B cell (primary cell): Measurements from ENCODE around the gene ZNF333. TPM values are rescaled to one million over a fixed set of nuclear protein-coding genes. Genes with fewer than 3 reads are reported as not detected.
"Not testable (repeated sequence)": the region's sequence is repeated elsewhere in the genome, so short reads cannot be mapped to it uniquely, and the experiment has no call there.

ENCODE experiments used
- ATAC-seq: fragments of 200-7000 bp; cut with Tn5 transposase; one replicate; pipeline ENCODE4 v1.10.0; 2021; ENCODE audit warnings: low read depth, mild to moderate bottlenecking, moderate number of reproducible peaks, moderate library complexity
- CTCF ChIA-PET: fragments of 350-600 bp; sonication (Branson Sonifier 250); formaldehyde crosslinking; loops from one replicate; lab custom pipeline; 2021; ENCODE audit warnings: antibody characterized with exemption, inconsistent platforms; lab: Charles Lee
- POLR2A ChIA-PET: fragments of 350-600 bp; sonication (Branson Sonifier 250); formaldehyde crosslinking; loops from one replicate; lab custom pipeline; 2021; ENCODE audit warnings: antibody characterized with exemption; lab: Charles Lee
- DNase-seq: peaks from one replicate; pipeline ENCODE4 v3.0.0; 2013
- H2AFZ ChIP-seq: 2 replicates; pipeline ENCODE4 v1.6.1; 2012; ENCODE audit warnings: mild to moderate bottlenecking, low read depth, low read length; ENCODE audit not compliant: insufficient read depth, poor library complexity, severe bottlenecking
- H3K27ac ChIP-seq, 2 donors: 1 replicate in 1 of 2; 2 replicates in 1 of 2; pipeline ENCODE4 v1.5.1; 2012 to 2013; ENCODE audit warnings: low read length in 2 of 2, mild to moderate bottlenecking in 2 of 2, moderate library complexity in 1 of 2
- H3K27me3 ChIP-seq, 4 experiments: fragments of 200-600 bp in 1 of 4; sonication (generic) in 1 of 4; replicated peaks in 1 of 4; 1 replicate in 2 of 4; 2 replicates in 2 of 4; pipeline versions ENCODE4 v1.6.1 to v1.7.0; 2013 to 2016; ENCODE audit warnings: low read length in 3 of 4, mild to moderate bottlenecking in 2 of 4, mixed read lengths in 1 of 4, moderate library complexity in 1 of 4; ENCODE audit not compliant: insufficient read depth in 4 of 4, control insufficient read depth in 3 of 4; ENCODE audit errors: control extremely low read depth in 1 of 4
- H3K36me3 ChIP-seq, 2 experiments: replicated peaks in 1 of 2; 1 replicate in 1 of 2; 2 replicates in 1 of 2; pipeline versions ENCODE4 v1.6.1 to v1.7.1; 2013; ENCODE audit warnings: low read length in 1 of 2; ENCODE audit not compliant: insufficient read depth in 2 of 2, control insufficient read depth in 1 of 2; ENCODE audit errors: control extremely low read depth in 1 of 2, extremely low read depth in 1 of 2
- H3K4me1 ChIP-seq, 2 donors: fragments of 200-600 bp in 1 of 2; sonication (generic) in 1 of 2; 1 replicate in 1 of 2; 2 replicates in 1 of 2; pipeline versions ENCODE4 v1.5.1 to v1.6.1; 2013 to 2017; ENCODE audit warnings: low read length in 2 of 2; ENCODE audit not compliant: control insufficient read depth in 2 of 2, insufficient read depth in 2 of 2
- H3K4me2 ChIP-seq: replicated peaks from 2 replicates; pipeline ENCODE3; 2012; ENCODE audit warnings: mild to moderate bottlenecking, low read depth, low read length; ENCODE audit not compliant: poor library complexity, severe bottlenecking
- H3K4me3 ChIP-seq, 5 experiments: fragments of 200-600 bp in 1 of 5; sonication (generic) in 1 of 5; 1 replicate in 3 of 5; 2 replicates in 2 of 5; pipeline versions ENCODE4 v1.5.1 to v1.7.0; 2011 to 2016; ENCODE audit warnings: low read length in 4 of 5, mild to moderate bottlenecking in 4 of 5, low read depth in 2 of 5, control low read depth in 1 of 5, moderate library complexity in 1 of 5; ENCODE audit not compliant: insufficient read depth in 1 of 5; ENCODE audit errors: control extremely low read depth in 1 of 5, extremely low read depth in 1 of 5
- H3K79me2 ChIP-seq: fragments of 200-600 bp; sonication (generic); one replicate; pipeline ENCODE4 v1.6.0; 2016; ENCODE audit warnings: low read length; ENCODE audit not compliant: control insufficient read depth, insufficient read depth
- H3K9ac ChIP-seq: fragments of 200-600 bp; sonication (generic); 2 replicates; pipeline ENCODE4 v1.6.1; 2017; ENCODE audit warnings: mild to moderate bottlenecking, low read length, moderate library complexity
- H3K9me3 ChIP-seq, 3 donors: one replicate each; pipeline versions ENCODE4 v1.6.1 to v1.7.1; 2013; ENCODE audit warnings: low read length in 2 of 3; ENCODE audit not compliant: control insufficient read depth in 2 of 3, insufficient read depth in 1 of 3; ENCODE audit errors: control extremely low read depth in 1 of 3
- H4K20me1 ChIP-seq: 2 replicates; pipeline ENCODE4 v1.6.0; 2012; ENCODE audit warnings: mild to moderate bottlenecking, low read length; ENCODE audit not compliant: insufficient read depth, control insufficient read depth, poor library complexity, severe bottlenecking
- H3K27ac Mint-ChIP-seq: one replicate; pipeline ENCODE4 v1.8.0; 2021; ENCODE audit warnings: mixed read lengths
- H3K27me3 Mint-ChIP-seq: one replicate; pipeline ENCODE4 v1.8.0; 2021; ENCODE audit warnings: mixed read lengths
- H3K4me1 Mint-ChIP-seq: one replicate; pipeline ENCODE4 v1.8.0; 2021; ENCODE audit warnings: mixed read lengths
- H3K4me3 Mint-ChIP-seq: one replicate; pipeline ENCODE4 v1.8.0; 2021; ENCODE audit warnings: mixed read lengths
- H3K9me3 Mint-ChIP-seq: one replicate; pipeline ENCODE4 v1.8.0; 2022; ENCODE audit warnings: mixed read lengths; ENCODE audit not compliant: insufficient read depth
- EZH2 ChIP-seq: IDR thresholded peaks from 2 replicates; pipeline ENCODE4 v1.6.1; 2012; ENCODE audit warnings: borderline replicate concordance, low read depth, mild to moderate bottlenecking, moderate library complexity, low read length; ENCODE audit not compliant: insufficient read depth, poor library complexity, severe bottlenecking
- WGBS: methylation state at CpG from one replicate; pipeline ENCODE4 v1.1.5; 2013; ENCODE audit warnings: missing lambda C conversion rate; ENCODE audit not compliant: insufficient coverage; 5-methylcytosine and 5-hydroxymethylcytosine counted together
- intact Hi-C: fragments of 100-400 bp; cut with micrococcal nuclease; formaldehyde crosslinking; loops from one replicate; pipeline ENCODE4 v1.10.0; 2022
- polyA plus RNA-seq: library from polyadenylated mRNA; depleted of rRNA; stranded (reverse); fragments of >200 nt; gene quantifications from 2 replicates; pipeline ENCODE4 v1.2.3, GENCODE V29; 2012
- total RNA-seq, 2 donors: library from RNA; stranded (reverse); fragments of 120-200 nt in 1 of 2; gene quantifications; 1 replicate in 1 of 2; 2 replicates in 1 of 2; pipeline versions ENCODE4 v1.2.3 to v1.2.4, GENCODE V29; 2013 to 2022
- TF ChIP-seq, protein P1 (sequence below): fragments of 200-600 bp; IDR thresholded peaks from one replicate; pipeline ENCODE4 v1.8.0; 2022; ENCODE audit warnings: antibody characterized with exemption, mild to moderate bottlenecking

ZNF333 gene
- total and polyA plus RNA-seq, 2 donors (not counting 1 experiment from before 2014, with no cell fraction given): 23.2 to 36.9 TPM

DNA sequence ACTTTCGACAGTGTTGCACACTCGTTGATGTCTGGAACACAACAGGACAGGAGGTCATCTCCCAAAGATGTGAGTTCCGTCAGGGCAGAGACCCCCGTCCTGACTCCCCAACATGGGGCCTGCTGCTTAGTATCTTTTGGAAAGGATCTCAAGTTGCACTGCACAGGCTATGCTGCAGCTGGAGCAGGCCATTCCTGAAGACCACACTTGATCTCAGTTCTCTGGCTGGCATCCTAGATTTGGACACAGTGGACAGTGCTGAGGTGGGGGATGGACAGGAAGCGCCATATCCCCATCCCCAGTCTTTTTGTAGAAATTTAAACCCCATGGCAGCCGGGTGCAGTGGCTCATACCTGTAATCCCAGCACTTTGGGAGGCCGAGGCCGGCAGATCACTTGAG, 82.6 kb downstream of the ZNF333 start:
- Histone ChIP-seq H3K4me2 (no peak overlapping the region), H3K9ac (no peak overlapping the region), H3K27ac (no peak overlapping the region), H3K9me3 (peaks cover 0 to 12% (median 0%) of the 10 kb centered on the region in 3 donors), H3K79me2 (no peaks in the 10 kb centered on the region), H3K4me1 (peaks cover 18 to 26% of the 10 kb centered on the region in 2 donors), H3K4me3 (no peak overlapping the region), H2AFZ (no peak overlapping the region), H3K36me3 (no peaks in the 10 kb centered on the region), H4K20me1 (no peaks in the 10 kb centered on the region), H3K27me3 (peaks cover 0 to 22% (median 4%) of the 10 kb centered on the region in 4 experiments)
- DNase-seq (no peak), ATAC-seq (no peak)
- TF ChIP-seq, protein P1, sequence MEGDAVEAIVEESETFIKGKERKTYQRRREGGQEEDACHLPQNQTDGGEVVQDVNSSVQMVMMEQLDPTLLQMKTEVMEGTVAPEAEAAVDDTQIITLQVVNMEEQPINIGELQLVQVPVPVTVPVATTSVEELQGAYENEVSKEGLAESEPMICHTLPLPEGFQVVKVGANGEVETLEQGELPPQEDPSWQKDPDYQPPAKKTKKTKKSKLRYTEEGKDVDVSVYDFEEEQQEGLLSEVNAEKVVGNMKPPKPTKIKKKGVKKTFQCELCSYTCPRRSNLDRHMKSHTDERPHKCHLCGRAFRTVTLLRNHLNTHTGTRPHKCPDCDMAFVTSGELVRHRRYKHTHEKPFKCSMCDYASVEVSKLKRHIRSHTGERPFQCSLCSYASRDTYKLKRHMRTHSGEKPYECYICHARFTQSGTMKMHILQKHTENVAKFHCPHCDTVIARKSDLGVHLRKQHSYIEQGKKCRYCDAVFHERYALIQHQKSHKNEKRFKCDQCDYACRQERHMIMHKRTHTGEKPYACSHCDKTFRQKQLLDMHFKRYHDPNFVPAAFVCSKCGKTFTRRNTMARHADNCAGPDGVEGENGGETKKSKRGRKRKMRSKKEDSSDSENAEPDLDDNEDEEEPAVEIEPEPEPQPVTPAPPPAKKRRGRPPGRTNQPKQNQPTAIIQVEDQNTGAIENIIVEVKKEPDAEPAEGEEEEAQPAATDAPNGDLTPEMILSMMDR: no peak
- TF ChIP-seq EZH2: no peak
- 93% methylated on average over 6 of the region's 8 CpGs for WGBS
- H3K4me1 Mint-ChIP-seq: peaks cover 22% of the 10 kb centered on the region
- peaks cover 7% of the 10 kb centered on the region for H3K27me3 Mint-ChIP-seq
- H3K4me3 Mint-ChIP-seq: no peak overlapping the region
- intact Hi-C loops: no loop called here
- H3K27ac Mint-ChIP-seq: no peak overlapping the region
- POLR2A ChIA-PET: no interaction called here
- no peaks in the 10 kb centered on the region for H3K9me3 Mint-ChIP-seq
- CTCF ChIA-PET: no interaction called here

DNA sequence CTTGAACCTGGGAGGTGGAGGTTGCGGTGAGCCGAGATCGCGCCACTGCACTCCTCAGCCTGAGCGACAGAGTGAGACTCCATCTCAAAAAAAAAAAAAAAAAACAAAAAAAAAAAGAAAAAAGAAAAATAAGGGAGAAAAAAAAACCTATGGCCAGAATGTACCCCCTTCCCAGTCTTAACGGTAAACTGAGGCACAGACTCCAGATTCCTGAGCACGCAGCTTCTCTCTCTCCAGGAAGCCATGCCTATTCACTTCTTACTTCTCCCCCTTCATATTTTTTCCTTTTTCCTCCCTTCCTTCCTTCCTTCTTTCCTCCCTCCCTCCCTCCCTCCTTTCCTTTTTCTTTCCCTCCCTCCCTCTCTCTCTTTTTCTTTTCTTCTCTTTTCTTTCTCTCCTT, 83.1 kb downstream of the ZNF333 start:
- no peak overlapping the region for H3K4me3 ChIP-seq
- Mint-ChIP-seq H3K27ac (no peak overlapping the region), H3K9me3 (no peaks in the 10 kb centered on the region), H3K4me1 (peaks cover 24% of the 10 kb centered on the region), H3K4me3 (no peak overlapping the region), H3K27me3 (peaks cover 10% of the 10 kb centered on the region)
- ATAC-seq: no peak
- H3K27me3 ChIP-seq: peaks cover 0 to 22% (median 4%) of the 10 kb centered on the region in 4 experiments
- H3K36me3 ChIP-seq: no peaks in the 10 kb centered on the region
- H3K79me2 ChIP-seq: no peaks in the 10 kb centered on the region
- peaks cover 18 to 26% of the 10 kb centered on the region in 2 donors for H3K4me1 ChIP-seq
- CTCF ChIA-PET: no interaction called here
- peaks cover 0 to 12% (median 0%) of the 10 kb centered on the region in 3 donors for H3K9me3 ChIP-seq
- 100% methylated on average over 2 of the region's 7 CpGs for WGBS
- no peak overlapping the region for H3K4me2 ChIP-seq
- intact Hi-C loops: no loop called here
- H2AFZ ChIP-seq: no peak overlapping the region
- DNase-seq: no peak
- no peaks in the 10 kb centered on the region for H4K20me1 ChIP-seq
- no peak overlapping the region for H3K9ac ChIP-seq
- TF ChIP-seq EZH2: no peak
- TF ChIP-seq, protein P1: no peak
- no peak overlapping the region for H3K27ac ChIP-seq
- POLR2A ChIA-PET: no interaction called here

DNA sequence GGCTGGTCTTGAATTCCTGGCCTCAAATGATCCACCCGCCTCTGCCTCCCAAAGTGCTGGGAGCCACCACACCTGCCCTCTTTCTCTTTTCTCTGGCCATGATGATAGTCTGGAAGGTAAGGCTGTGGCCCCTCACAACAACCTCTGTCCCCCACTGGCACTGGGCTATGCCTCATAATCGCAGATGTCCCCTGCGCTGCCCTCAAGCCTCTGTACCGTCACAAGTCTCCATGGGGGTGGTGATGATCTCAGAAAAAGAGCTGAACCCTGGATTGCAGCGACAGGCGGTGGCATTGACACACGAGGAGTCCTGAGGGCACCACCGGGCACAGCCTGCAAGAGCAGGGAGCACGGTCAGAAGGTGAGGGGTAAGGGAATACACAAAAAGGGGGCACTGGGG, 83.9 kb downstream of the ZNF333 start:
- intact Hi-C loops, H4K20me1 ChIP-seq, H3K4me3 ChIP-seq, H3K79me2 ChIP-seq, ATAC-seq, DNase-seq, H3K27ac ChIP-seq, H2AFZ ChIP-seq, H3K4me3 Mint-ChIP-seq, POLR2A ChIA-PET, H3K4me2 ChIP-seq, H3K36me3 ChIP-seq, H3K27ac Mint-ChIP-seq, H3K9ac ChIP-seq, H3K27me3 Mint-ChIP-seq, H3K9me3 Mint-ChIP-seq: not testable (repeated sequence)
- CTCF ChIA-PET: interaction anchor here (2.1 kb wide), 1 partner anchor 12 kb away, joined by 5 read pairs; no protein-coding TSS in a partner anchor
- Histone ChIP-seq H3K27me3 (peaks cover 0 to 20% (median 4%) of the 10 kb centered on the region in 4 experiments), H3K4me1 (peaks cover 18 to 26% of the 10 kb centered on the region in 2 donors), H3K9me3 (peaks cover 0 to 12% (median 0%) of the 10 kb centered on the region in 3 donors)
- no CpG with 5 or more reads among the region's 9 CpGs for WGBS
- peaks cover 24% of the 10 kb centered on the region for H3K4me1 Mint-ChIP-seq
